Esophagus squamous epithelium (tissue), 4 donors: ENCODE results near the gene CHD6.

Experiments used
- CTCF ChIP-seq, 6 experiments: fragments of 450-650 bp in 4 of 6; fragments of 200-600 bp in 2 of 6; sonication (generic) in 2 of 6; IDR thresholded peaks; one replicate each; pipeline ENCODE4 v1.5.1; 2016 to 2019; ENCODE audit warnings: antibody characterized with exemption in 6 of 6, mild to moderate bottlenecking in 4 of 6, moderate library complexity in 4 of 6
- POLR2A ChIP-seq, 4 donors: fragments of 450-650 bp; IDR thresholded peaks; one replicate each; pipeline ENCODE4 v1.6.1; 2017; ENCODE audit warnings: antibody characterized with exemption in 4 of 4, mild to moderate bottlenecking in 4 of 4, moderate library complexity in 3 of 4

DNA sequence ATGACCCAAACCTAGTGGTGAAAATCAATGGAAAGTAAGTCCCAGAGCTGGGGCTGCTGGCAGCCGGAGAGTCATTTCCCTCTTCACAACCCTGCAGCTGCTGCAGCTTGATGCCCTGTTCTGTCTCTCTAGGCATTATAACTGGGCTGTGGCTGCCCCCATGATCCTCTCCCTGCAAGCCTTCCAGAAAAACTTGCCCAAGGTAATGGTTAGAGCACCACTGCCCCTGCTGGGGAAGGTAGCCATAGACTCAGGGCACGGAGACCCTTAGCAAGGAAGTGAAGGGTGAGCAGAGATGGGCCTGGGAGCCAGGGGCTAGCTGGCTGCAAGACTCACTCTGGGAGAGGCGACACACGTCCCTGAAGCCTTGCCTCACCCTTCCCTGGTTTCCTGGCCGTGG lies 265.5 kb downstream of the CHD6 start:
- TF ChIP-seq CTCF (IDR thresholded peaks at IDR 0.05) (no peak), POLR2A (IDR thresholded peaks at IDR 0.05) (no peak)
